ENCODE results near the gene EFNB3.
A peak's percentile ranks its signal among the peaks of the same experiment; 100 is the strongest.

Gene EFNB3

DNA sequence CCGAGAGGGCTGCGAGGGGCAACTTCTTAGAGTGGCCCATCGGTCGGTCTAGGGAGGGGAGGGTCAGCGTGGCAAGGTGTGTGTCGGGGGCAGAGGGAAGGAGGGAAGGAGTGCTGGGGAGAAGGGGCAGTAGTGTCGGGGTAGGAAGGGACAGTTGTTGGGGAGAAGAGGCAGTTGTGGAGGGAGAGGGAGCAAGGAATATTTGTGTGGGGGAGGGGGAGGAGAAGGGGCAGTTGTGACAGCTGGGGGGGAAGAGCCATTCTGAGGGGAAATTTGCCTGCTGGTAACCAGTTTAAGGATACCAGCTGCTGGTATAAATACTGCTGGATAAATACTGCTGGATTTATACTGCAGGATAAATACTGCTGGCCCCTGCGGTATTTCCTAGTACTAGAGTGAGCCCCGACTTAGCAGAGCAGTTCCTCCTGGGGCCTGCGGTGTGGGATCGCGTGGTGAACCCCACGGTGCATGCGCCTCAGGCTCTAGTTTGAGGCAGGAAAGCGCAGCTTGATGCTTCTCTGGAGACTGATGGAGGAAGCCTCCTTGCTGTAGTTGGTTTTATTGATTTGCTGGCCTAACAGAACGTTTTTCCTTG lies 12.9 kb downstream of the EFNB3 start:
- DNase-seq (ENCODE audit: low spot score): peak; percentile 7

DNA sequence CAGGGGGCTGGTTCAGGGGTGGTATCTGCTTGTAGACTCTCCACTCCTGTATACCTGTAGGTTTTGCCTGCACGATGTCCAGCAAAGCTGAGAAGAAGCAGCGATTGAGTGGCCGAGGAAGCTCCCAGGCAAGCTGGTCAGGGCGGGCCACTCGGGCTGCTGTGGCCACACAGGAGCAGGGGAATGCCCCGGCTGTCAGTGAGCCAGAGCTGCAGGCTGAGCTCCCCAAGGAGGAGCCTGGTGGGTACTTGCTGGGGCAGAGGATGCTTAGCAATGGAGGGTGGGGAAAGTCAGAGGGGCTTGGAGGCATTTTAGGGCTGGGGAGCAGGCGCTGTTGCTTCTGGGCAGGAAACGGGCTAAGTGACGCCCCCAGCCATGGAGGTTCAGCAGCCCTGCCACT lies 14.7 kb downstream of the EFNB3 start:
- DNase-seq (ENCODE audit: low spot score): no peak

DNA sequence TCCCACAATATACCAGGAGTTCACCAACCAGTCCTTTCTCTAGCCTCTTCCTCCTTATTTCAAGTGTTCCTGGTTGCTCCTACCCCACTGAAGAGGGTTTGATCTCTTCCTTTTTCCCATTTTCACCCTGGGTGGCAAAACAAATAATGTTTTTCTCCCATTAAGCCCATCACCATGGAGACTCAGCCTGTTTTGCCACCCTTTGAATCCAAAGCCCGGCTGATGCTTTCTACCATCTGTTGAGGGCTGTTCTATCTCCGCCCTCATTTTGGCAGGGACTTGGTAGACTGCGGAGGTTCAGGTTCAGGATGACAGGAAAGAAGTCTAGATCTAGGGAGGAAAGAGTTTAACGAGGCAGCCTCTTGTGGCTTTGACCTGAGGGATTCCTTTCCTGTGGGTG lies 15.1 kb downstream of the EFNB3 start:
- DNase-seq (ENCODE audit: low spot score): no peak

DNA sequence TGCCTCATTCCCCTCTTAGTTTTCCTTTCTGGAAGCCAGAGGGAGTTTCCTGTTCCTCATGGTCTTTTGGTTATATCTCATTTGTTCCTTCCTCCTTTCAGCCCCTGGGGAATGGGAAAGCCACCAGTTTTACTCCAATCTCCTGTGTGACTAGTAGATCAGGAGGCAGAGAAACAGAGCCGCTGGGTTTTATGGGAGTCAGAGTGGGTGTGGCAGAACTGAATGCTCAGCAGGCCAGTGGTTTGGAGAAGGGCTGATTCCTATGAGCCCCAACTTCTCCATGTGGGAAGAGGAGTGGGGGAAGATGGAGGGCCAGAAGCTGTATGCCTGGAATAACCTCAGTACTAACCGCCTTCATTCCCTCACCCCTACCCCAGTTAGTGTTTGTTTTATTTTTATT lies 16.6 kb downstream of the EFNB3 start:
- no peak for DNase-seq (ENCODE audit: low spot score)

DNA sequence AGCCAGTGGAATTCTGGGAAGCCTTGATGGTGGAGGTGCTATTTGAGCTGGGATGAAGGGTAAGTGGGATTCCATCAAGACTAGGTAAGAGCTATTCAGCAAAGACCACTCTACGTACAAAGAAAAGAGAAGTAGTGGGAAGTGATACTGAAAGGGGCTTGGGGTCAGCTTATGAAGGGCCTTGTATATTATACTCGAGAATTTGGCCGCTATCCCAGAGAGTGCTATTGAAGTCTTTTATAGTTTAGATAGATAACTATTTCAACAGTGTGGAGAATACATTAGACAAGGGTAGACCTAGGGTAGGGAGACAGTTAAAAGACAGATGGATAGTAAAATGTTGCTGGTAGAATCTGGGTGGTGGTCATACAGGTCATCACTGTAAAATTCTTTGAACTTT lies 22.9 kb downstream of the EFNB3 start:
- no peak for DNase-seq (ENCODE audit: low spot score)

DNA sequence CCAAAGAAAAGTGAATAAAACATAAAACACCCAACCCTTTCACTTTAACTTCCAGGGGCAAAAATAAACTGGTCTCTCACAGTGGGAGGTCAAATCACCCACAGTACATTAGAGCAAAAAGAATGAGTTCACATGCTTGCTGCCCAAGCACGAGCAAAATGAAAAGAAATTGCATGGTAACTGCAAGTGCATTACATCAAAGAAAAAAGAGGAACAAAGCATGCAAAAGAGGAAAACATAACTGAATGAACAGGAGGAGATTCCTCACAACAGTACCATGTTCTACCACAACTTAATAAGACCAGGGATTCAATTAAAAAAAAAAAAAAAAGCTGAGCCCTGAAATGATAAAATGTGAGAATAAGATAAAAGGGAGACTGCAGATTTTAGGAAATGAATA lies 24.8 kb downstream of the EFNB3 start:
- DNase-seq (ENCODE audit: low spot score): no peak

DNA sequence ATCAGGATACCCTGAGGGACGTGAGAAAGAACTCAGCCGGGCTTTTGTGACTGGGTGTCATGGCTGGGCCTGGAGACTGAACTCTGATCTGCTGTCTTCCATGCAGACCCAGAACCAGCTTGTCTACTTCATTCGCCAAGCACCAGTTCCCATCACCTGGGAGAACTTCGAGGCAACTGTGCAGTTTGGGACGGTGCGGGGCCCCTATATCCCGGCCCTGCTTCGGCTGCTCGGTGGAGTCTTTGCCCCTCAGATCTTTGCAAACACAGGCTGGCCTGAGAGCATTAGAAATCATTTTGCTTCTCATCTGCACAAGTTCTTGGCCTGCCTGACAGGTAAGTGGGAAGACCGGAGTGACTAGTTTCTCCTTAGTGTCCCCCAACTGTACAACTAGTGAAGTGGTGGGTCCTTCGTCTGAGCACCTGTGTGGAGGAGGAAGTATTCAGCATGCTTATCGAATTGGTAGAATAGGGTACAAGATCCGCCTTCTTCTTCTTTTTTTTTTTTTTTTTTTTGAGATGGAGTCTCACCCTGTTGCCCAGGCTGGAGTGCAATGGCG lies 28.1 kb downstream of the EFNB3 start:
- DNase-seq (ENCODE audit: low spot score): no peak

DNA sequence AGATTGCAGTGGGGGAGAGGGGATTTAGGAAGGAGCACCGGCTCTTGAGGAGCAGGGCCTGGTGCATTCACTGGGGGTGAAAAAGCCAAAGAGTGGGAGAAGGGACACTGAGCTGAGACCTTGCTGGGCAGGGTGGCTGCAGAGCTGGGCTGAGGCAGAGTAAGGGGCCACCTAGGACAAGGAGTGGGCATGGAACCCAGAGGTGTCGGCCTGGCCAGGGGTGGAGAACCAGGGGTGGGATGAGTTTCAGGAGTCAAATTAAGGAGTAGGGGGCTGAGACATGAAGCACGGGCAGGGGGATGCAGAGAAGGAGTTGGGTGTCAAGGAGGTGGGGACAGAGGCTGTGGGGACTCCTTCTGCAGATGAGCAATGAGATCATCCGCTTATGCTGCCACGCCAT lies 32.6 kb downstream of the EFNB3 start:
- no peak for DNase-seq (ENCODE audit: low spot score)

DNA sequence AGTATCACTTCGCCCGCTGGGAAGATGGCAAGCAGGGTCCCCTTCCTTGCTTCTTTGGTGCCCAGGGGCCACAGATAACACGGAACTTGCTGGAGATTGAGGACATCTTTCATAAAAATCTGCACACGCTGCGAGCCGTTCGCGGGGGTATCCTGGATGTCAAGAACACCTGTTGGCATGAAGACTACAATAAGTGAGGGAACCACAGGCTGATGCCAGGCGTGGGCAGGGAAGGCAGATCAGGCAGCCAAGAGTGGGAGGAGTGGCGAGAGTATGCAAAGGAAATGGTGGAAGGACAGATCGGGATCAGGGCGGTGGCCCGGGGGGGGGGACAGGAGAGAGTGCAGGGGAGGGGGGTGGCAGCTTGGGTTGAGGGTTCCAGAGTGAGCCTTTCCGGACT lies 34.7 kb downstream of the EFNB3 start:
- DNase-seq (ENCODE audit: low spot score): no peak

DNA sequence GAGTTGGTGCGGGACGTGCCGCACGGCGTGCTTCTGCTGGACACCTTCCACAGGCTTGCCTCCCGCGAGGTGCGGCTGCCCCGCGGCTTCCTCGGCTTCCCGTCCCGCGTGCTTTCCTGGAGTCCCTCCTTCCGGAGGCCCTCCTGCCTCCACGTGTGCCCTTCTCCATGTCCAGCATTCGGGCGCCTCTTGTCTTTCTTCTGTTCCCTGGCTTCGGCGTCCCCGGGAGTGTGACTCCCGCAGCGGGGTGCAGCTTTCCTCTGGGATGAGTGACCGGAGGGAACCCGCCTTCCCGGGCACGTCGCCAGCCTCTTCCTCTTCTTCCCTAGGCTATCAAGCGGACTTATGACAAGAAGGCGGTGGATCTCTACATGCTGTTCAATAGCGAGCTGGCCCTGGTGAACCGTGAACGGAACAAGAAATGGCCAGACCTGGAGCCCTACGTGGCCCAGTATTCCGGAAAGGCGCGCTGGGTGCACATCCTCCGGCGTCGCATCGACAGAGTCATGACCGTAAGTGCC lies 35.5 kb downstream of the EFNB3 start:
- DNase-seq (ENCODE audit: low spot score): no peak

DNA sequence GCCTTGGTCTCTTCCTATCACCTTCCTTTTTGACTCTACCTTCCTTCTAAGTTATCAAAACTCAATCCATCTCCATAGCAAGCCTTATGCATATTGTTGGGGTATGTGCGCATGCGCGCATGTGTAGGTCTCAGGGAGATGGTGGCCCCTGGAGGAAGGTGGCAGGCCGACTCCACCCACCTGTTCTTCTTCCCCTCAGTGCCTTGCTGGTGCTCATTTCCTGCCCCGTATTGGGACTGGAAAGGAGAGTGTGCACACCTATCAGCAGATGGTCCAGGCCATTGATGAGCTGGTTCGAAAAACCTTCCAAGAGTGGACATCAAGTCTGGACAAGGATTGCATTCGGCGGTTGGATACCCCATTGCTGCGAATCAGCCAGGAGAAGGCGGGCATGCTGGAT lies 37.7 kb downstream of the EFNB3 start:
- DNase-seq (ENCODE audit: low spot score): no peak

DNA sequence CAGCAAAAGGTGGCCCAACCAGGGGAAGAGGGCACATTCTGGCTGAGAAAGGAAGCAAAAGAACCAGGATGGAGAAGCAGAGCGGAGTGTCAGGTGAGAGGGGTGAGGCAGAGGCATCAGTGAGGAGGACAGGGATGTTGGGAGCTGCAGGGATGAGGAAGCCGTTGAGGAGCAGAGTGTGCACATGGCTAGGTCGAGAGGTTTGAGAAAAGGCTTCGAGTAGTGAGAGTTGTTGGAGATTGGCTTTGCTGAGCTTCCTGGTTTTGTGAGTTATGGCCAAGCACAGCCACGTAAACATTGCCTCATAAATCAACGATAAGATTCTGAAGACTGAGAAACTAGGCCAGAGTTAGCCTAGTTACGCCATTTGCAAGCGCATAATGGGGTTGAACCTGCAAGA lies 39.4 kb downstream of the EFNB3 start:
- no peak for DNase-seq (ENCODE audit: low spot score)

DNA sequence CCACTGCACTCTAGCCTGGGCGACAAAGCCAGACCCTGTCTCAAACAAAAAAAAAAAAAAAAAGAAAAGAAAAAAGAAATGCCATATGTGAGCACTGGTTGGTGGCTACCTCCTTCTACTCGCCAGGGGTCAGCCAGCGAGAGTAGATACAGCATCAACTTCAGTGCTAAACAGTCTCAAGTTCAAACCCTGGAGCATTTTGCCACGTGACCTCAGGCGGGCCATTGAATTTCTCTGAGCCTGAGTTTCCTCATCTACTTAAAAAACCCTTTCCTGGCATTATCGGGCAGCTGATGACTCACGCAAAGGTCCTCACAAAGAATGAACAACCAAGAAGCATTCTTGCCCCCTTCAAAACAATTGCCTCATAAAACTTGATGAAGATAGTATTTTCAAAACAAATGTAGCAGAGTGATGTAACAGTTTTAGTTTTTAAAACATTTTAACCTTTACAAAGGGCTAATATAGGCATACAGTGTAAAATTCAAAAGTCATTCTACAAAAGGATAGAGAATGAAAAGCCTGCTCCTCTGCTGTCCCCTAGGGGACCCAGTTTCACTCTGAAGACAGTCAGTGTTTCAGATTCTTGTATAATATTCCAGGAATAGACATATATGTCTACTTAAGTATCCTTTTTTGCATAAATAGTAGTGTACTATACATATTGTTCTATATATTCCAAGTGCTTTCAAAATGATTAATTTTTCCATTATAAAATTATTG lies 40.9 kb downstream of the EFNB3 start:
- DNase-seq (ENCODE audit: low spot score): no peak

DNA sequence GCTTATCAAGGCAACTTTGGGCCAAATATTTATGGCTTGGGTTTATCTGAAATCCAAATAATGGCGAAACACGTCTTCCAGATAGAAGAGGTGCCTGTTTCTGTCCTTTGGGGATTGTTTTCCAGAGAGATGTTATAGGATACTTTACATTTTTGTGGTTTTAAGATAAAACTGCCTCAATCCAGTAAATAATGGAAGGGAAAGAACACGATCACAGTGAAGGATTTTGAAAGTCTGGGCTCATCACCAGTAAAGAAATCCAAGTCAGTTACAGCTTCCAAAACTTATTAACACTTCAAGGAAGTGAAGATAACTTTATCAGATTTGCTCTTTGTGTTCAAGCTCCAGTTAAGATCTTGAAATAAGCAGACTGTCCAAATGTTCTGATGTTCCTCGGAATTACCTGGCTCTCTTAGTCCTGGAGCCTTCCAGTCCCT lies 42.7 kb downstream of the EFNB3 start:
- DNase-seq (ENCODE audit: low spot score): no peak

DNA sequence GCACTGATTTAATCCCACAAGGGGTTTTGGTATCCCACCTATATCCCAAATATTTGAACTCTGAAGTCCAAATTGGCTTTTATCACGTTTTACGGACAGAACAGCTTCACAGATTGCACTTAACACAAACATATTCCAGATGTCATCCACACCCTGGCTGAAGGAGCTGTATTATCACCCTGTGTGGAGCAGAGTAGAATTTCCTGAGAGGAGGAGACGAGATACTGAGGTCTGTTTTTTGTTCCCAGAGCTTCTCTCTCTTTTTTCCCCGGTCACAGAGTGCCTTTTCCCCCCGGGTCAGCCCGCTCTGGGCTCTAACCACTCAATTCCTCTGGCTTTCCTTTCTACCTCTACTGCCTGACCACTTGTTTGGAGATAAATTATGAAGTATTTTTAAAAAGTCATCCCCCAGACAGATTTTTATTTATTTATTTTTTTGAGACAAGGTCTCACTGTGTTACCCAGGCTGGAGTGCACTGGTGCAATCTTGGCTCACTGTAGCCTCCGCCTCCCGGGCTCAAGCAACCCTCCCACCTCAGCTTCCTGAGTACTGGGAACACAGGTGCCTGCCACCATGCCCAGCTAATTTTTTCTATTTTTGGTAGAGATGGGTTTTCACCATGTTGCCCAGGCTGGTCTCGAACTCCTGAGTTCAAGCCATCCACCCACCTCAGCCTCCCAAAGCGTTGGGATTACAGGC lies 43.2 kb downstream of the EFNB3 start:
- no peak for DNase-seq (ENCODE audit: low spot score)

DNA sequence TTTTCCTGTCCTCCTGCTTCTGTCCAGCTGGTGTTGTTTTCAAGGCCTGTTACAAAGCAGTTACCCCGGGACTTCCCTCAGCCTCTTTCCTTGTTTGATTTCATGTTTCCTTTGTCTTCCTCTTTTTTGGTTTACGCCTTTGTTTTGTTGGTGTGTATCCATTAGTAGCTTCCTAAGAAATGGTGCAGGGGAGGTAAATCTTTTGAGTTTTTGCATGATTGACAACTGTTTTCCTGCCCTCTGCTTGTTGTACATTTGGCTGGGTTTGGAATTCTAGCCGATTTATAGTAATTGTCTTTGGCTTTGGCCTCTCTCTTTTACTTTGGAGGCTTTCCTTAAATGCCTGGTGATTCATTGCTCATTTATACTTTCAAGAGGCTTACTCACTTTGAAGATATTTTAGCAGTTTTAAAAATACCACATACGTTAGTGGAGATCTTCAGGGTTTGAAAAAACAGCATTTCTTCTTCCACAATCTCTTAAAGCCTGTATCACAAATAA lies 45.4 kb downstream of the EFNB3 start:
- no peak for DNase-seq (ENCODE audit: low spot score)

DNA sequence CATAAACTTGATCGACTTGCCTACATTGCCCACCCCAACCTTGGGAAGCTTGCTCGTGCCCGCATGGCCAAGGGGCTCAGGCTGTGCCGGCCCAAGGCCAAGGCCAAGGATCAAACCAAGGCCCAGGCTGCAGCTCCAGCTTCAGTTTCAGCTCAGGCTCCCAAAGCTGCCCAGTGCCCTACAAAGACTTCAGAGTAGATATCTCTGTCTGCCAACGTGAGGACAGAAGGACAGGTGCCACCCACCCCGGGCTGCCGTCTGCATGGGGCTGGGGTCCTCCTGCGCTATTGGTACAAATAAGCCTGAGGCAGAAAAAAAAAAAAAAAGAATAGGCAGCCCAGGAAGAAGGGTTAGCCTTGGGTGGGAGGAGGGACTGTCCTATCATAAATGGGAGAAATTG lies 49.7 kb downstream of the EFNB3 start:
- no peak for DNase-seq (ENCODE audit: low spot score)

DNA sequence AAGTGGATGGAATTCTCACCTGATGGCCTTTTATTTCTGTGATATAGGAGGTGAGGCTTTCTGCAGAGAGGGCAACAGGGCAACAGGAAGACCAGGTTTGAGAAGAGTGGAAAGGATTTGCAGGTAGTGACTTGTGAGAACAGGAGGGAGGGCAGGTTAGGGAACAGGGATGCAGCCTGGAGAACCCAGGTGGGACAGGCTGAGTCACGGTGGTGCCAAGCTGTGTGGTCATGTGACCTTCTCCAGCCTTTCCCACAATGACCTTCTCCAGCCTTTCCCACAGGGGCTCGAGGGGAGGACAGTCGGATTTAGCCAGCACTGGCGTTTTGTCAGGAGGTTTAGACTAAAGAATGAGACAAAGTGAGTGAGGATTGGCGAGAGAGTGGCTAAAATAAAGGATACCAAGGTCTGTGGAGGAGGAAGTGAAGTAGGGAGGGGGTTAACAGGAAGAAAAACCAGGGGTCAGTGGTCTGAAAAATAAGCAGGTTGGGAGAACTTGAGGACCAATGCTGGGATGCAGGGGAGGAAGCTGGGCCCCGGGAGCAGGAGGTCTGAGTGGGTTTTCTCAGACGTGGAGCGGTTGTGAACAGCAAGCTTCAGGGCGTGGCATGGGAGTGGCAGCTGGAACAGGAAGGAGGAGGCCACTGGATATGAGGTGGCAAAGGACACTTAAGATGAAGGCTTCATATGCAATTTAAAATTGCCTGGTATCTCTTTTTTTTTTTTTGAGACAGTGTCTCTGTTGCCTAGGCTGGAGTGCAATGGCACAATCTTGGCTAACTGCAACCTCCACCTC lies 50.3 kb downstream of the EFNB3 start:
- DNase-seq (ENCODE audit: low spot score): no peak

DNA sequence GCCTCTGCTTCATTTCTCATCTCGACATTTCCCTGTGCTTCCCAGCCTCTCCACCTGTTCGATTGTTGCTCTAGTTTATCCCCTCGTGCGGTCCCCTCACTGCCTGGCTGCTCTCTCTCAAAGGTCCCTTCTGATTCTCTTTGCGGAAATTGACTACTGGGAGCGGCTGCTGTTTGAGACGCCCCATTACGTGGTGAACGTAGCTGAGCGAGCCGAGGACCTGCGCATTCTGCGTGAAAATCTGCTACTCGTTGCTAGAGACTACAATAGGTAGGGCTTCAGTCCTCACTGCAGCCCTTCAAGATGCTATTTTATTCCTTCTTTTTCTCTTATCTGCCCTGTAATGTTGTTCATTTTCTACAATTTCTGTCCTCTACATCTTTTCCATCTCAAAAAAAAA lies 52.0 kb downstream of the EFNB3 start:
- no peak for DNase-seq (ENCODE audit: low spot score)
